ENCODE results near the gene KLHL36.
A peak's percentile ranks its signal among the peaks of the same experiment; 100 is the strongest.

The KLHL36 gene

GRCh38 chr16:84699712-84700445, 51.6 kb downstream of the KLHL36 start, which contains the start of gene USP10:
USP10 (plus strand) TSS chr16:84700000; CDS start chr16:84700091, 91 bp downstream.
- Mint-ChIP-seq H3K4me1 (ENCODE audit: low read depth) (peaks cover 40% of the 10 kb centered on the region), H3K4me3 (peak within 1 kb of the TSS; percentile 94), H3K27ac (peak within 1 kb of the TSS; percentile 96), H3K27me3 (no peaks in the 10 kb centered on the region), H3K9me3 (no peaks in the 10 kb centered on the region), H3K36me3 (ENCODE audit: low read depth) (peaks cover 22% of the 10 kb centered on the region)
- DNase-seq: peak; percentile 90

GRCh38 chr16:84700446-84701300, 52.4 kb downstream of the KLHL36 start:
- peaks cover 27% of the 10 kb centered on the region for H3K36me3 Mint-ChIP-seq (ENCODE audit: low read depth)
- peak overlapping the region; percentile 94 for H3K4me3 Mint-ChIP-seq
- DNase-seq: no peak
- no peaks in the 10 kb centered on the region for H3K27me3 Mint-ChIP-seq
- peak overlapping the region; percentile 96 for H3K27ac Mint-ChIP-seq
- H3K9me3 Mint-ChIP-seq: no peaks in the 10 kb centered on the region
- peaks cover 45% of the 10 kb centered on the region for H3K4me1 Mint-ChIP-seq (ENCODE audit: low read depth)

- DNase-seq: no peak
- H3K36me3 Mint-ChIP-seq (ENCODE audit: low read depth): peaks cover 40% of the 10 kb centered on the region
- no peaks in the 10 kb centered on the region for H3K9me3 Mint-ChIP-seq
- H3K27me3 Mint-ChIP-seq: no peaks in the 10 kb centered on the region
- H3K4me1 Mint-ChIP-seq (ENCODE audit: low read depth): peaks cover 68% of the 10 kb centered on the region
- H3K27ac Mint-ChIP-seq: no peak overlapping the region
- no peak overlapping the region for H3K4me3 Mint-ChIP-seq
Measured at GRCh38 chr16:84703681-84704080, 55.4 kb downstream of the KLHL36 start.

- Mint-ChIP-seq H3K27me3 (no peaks in the 10 kb centered on the region), H3K4me3 (no peak overlapping the region), H3K9me3 (no peaks in the 10 kb centered on the region), H3K36me3 (ENCODE audit: low read depth) (peaks cover 46% of the 10 kb centered on the region), H3K27ac (no peak overlapping the region), H3K4me1 (ENCODE audit: low read depth) (peaks cover 69% of the 10 kb centered on the region)
- DNase-seq: no peak
Measured at GRCh38 chr16:84704253-84704652, 55.9 kb downstream of the KLHL36 start.

GRCh38 chr16:84706856-84707255, 58.5 kb downstream of the KLHL36 start:
- Mint-ChIP-seq H3K27ac (no peak overlapping the region), H3K9me3 (no peaks in the 10 kb centered on the region), H3K4me1 (ENCODE audit: low read depth) (peaks cover 81% of the 10 kb centered on the region), H3K27me3 (no peaks in the 10 kb centered on the region), H3K36me3 (ENCODE audit: low read depth) (peaks cover 56% of the 10 kb centered on the region), H3K4me3 (no peak overlapping the region)
- no peak for DNase-seq

- peaks cover 86% of the 10 kb centered on the region for H3K4me1 Mint-ChIP-seq (ENCODE audit: low read depth)
- peak overlapping the region; percentile 2 for H3K27ac Mint-ChIP-seq
- H3K9me3 Mint-ChIP-seq: no peaks in the 10 kb centered on the region
- DNase-seq: no peak
- peaks cover 67% of the 10 kb centered on the region for H3K36me3 Mint-ChIP-seq (ENCODE audit: low read depth)
- no peaks in the 10 kb centered on the region for H3K27me3 Mint-ChIP-seq
- H3K4me3 Mint-ChIP-seq: no peak overlapping the region
Measured at GRCh38 chr16:84709609-84710008, 61.3 kb downstream of the KLHL36 start.

- Mint-ChIP-seq H3K27me3 (no peaks in the 10 kb centered on the region), H3K36me3 (ENCODE audit: low read depth) (peaks cover 65% of the 10 kb centered on the region), H3K27ac (no peak overlapping the region), H3K9me3 (no peaks in the 10 kb centered on the region), H3K4me1 (ENCODE audit: low read depth) (peaks cover 85% of the 10 kb centered on the region), H3K4me3 (no peak overlapping the region)
- DNase-seq: no peak
Measured at GRCh38 chr16:84710686-84711085, 62.4 kb downstream of the KLHL36 start.
